HG02970 (cell line): ENCODE measurements around the gene COL9A2.
A peak's percentile ranks its signal among the peaks of the same experiment; 100 is the strongest.

Experiments
- ATAC-seq: cut with Tn5 transposase; IDR thresholded peaks from one replicate; pipeline ENCODE4 v1.9.1; 2021; ENCODE audit warnings: mild to moderate bottlenecking, moderate library complexity, moderate number of reproducible peaks; ENCODE audit not compliant: unreplicated experiment, low FRiP score

COL9A2 gene

DNA sequence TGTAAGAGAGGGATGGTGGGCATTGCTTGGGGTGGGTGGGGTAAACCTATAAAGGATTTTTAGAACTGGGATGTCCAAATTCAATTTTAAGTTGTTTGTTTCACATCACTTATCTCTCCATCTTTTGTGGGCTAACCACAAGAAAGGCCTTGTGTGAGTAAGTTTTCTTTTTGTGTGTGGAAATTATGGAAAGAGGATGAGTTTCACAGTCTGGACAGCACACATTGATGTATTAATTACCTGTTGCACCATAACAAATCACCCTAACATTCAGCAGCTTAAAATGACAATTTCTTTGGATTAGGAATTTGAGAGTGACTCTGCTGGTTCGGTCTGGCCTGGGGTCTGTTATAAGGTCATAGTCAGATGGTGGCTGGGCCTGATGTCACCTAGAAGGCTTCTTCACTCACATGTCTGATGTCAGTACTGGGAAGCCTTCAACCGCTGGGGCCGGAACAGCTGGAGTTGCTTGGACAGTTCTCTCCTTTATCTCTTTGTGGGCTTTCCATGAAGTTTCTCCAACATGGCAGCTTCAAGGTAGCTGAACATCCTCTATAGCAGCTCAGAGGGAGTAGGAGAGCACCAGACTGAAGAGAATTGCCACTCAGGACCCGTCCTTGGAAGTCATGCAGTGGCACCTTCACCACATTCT is 2.0 kb upstream of the COL9A2 start:
- no peak for ATAC-seq

- no peak for ATAC-seq
Measured at GRCh38 chr1:40318476-40318875, 1.4 kb upstream of the COL9A2 start.

- ATAC-seq, result no peak
Measured at GRCh38 chr1:40317394-40318074, 448 bp upstream of the COL9A2 start.

DNA sequence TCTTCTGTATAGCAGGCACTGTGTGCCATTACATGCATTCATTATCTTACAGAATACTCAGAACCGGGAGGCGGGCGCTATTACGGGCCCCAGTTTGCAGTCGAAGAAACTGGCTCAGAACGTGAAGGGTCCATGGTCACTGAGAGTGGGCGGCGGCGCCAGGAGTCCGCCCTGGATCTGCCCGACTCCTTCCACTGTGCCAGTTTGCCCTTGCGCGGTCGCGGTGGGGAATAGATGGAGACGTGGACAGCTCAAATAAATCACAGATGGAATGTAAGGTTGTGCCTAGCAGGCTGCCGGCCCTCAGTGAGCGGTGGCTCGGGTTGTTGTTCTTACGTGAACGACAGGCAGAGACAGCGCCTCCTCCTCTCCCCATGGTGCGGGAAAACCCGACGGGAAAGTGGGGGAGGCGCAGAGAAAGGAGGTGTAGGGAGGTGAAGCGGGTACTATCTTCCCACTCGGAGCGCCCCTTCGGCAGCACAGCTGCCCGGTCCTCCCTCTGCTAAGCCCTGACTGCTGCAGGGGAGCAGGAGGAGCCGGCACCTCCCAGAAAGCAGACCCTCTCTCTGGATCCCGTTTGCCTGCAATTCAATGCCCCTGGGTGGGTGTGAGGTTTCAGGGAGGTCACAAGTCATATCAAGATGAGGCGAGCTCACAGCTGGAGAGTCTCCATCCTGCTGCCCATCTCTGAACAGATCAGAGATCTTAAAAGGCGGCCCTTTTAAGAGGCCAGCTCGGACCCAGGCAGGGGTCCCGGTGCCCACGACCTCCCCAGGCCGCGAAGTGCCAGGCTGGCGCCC is 1.1 kb downstream of the COL9A2 start:
- no peak for ATAC-seq

DNA sequence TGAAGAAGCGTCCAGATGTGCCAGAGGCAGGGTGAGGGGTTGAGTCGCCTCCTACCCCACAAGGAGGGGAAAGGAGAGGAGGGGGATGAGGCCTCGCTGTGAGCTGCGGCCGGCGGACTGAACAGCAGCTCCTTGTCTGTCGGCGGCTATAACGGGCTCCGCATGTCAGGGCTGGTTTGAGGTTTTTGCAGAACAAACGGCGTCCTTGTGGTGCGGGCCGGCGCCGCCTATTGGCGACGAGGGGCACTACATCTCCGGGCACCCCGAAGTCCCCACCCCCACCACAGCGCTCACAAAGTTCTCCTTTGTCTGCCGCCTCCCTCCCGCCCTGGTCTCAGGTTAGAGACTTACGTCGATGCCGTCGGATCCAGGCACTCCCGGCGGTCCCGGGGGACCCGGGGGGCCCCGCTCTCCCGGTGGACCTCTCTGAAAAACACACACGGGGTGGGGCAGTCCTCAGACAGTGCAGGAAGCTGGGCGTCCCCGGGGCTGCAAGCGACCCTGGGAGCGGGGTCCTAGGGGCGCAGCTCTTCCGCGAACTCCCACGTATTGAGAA is 1.8 kb downstream of the COL9A2 start:
- peak; percentile 51 for ATAC-seq

GRCh38 chr1:40314721-40315238 is 2.3 kb downstream of the COL9A2 start:
- no peak for ATAC-seq

DNA sequence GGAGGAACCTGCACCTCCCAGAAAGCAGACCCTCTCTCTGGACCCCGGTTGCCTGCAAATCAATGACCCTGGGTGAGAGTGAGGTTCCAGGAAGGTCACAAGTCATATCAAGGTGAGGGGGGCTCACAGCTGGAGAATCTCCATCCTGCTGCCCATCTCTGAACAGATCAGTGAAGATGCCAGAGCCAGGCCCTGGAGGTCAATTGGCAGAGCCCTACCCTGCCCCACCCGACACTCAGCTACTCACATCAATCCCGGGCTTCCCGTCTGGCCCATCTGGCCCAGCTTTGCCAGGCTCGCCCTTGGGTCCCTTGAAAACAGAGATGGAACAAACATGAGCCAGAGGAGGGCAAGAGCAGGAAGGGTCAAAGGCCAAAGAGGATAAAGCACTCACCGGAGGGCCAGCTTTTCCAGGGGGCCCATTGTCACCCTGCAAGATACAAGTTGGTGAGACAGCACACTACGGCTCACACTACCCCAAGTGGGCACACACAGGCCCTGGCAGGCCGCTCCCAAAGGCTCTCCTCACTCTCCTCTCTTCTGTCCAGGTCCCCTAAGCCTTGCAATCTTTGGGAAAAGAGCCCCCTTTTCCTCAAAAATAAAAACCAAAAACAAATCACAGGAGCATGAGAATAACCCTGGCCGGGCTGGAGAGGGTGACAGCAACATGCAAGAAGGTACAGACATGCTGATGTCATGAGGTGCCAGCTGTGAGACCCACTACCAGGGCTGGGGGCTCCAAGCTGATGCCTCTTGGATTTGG is 2.9 kb downstream of the COL9A2 start:
- ATAC-seq, result no peak

GRCh38 chr1:40313329-40313957 is 3.6 kb downstream of the COL9A2 start:
- ATAC-seq, result no peak

- ATAC-seq, result no peak
Measured at GRCh38 chr1:40312238-40313205, 4.6 kb downstream of the COL9A2 start.

DNA sequence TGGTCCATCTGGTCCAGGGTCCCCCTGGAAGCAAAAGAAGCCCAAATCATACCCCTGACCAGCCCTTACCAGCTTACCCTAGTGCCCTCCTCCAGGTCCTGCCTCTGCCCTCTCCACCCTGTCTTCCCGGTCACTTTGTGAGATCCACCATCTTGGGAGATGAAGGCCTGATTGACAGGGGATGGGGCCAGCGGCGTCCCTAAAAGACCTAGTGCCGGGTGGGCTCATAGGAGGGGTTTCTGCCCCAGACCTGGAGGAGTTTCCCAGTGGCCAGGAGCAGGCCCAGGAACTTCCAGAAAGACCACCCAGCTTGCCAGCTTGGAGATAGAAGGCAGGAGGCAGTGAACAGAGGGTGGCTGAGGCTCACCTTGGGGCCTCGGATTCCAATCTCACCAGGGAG is 5.4 kb downstream of the COL9A2 start:
- no peak for ATAC-seq

DNA sequence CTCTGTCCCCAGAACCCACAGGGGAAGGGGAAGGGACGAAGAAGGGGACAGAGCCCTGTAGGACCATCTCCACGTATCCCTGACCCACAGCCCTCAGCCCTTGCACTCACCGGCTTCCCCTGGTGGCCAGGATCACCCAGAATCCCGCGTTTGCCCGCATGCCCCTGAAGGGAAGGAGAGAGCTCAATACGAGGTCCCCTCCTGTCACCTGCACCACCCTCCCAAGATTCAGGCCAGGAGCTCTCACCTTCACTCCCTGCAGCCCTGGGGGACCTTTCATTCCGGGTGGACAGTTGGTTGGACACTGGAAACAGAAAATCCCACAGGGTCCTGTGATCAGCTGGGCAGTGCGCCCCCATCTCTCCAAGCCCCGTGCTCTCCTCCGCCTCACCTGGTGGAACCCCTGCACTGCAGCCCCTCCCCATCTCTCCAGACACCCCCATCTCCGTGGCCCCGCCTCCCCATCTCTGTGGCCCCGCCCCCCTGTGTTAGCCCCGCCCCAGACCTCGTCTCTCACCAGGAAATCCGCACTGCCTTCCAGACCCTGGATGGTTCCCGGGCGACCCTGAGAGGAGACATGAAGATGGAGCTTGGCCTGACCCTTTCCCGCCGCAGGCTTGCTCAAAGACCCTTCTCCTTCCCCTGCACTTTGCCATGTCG is 6.0 kb downstream of the COL9A2 start:
- ATAC-seq, result no peak

DNA sequence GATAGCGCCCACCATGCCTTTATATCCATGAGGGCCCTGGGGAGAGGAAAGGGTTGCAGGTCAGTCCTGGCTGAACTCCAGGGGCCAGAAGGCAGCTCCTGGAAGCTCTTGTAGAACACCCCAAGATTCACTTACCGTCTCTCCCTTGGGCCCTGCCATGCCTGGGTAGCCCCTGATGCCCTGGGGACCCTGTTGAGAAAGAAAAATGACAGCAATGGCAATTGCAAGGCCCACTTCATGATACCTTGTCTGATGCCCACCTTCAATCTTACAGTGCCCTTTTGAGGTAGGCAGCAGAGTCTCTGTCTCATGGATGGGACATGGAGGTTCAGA is 7.0 kb downstream of the COL9A2 start:
- ATAC-seq, result no peak

- ATAC-seq, result no peak
Measured at GRCh38 chr1:40309374-40310128, 7.5 kb downstream of the COL9A2 start.

DNA sequence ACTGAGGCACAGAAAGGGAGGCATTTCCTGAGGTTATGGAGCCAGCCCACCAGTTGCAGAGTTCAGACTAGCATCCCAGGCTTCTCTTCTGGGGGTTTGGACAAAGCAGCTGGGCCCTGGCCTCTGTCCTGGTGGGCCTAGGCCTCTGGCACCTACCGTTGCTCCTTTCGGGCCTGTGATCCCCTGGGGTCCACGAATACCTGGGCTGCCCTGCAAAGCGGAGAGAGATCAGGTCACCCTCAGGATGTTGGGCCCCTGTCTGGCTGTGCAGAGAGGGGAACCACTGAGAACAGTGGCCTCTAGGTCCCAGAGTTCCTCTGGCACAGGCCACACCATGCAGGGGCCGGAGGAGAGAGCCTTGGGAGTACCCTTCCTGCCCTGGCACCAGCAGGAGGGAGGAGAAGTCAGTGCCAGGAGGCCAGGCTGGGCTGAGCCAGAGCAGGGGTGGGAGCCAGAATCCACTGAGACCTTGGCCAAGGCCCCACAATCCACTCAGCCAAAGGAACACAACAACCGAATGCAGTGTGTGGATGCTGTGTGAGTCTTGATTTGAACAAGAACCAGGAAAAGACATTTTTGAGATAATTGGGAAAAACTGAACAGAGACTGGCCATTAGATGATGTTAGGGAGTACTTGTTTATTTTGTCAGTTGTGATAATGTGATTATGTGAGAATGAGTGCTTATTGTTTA is 8.9 kb downstream of the COL9A2 start:
- no peak for ATAC-seq

DNA sequence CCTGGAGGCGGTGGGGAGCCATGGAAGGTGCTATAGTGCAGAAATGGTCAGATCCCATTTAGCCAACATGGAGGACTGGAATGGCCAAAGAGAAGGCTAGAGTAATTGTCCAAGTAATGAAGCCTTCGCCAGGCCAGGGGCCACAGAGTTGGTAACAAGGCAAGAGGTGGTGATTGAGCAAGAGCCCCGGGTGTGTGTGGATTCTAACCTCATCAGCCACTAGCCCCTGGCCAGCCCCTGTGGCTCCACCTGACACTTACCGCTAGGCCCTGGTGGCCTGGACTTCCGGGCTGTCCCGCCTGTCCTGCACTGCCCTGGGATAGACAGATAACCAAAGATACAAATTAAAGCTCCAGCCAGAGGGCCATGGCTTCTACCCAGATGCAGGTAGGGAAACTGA is 9.9 kb downstream of the COL9A2 start:
- ATAC-seq, result no peak

DNA sequence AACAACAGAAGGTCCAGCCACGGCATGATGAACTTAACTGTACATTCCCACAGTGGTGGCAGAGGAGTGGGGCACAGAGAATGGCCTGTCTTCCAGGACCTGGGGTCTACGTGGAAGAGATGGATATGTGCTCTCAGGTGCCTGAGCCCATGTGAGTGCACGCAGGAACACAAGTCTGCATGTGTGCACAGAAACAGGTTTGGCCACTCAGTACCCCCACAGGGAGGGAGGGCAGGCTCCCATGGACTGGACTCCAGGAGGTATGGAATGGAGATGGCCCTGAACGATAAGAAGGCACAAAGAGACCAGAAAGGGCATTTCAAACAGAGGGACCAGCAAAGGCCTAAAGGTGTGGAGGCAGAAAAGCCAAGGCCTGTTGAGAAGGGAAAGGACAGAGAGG is 10.8 kb downstream of the COL9A2 start:
- ATAC-seq, result no peak

DNA sequence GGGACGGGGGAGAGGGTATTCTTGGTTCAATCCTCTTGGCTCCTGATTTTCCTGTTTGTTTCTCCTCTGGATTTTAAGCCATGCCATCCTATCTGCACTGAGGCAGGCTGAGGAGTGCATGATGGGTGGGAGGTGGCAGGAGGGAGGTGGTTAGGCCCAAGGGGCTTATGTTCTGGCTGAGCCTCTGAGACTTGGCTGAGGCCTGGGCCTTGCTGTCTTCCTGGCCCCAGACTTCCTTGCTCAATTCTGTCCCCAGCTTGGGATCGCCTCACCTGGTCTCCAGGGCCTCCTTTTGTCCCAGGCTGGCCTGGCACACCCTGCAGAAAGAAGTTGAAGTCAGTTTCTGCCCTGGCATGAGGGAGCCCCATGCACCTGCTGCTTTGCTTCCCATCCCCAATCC is 11.2 kb downstream of the COL9A2 start:
- ATAC-seq, result no peak
